ENCODE results near the gene RAD51B.

The RAD51B gene

DNA sequence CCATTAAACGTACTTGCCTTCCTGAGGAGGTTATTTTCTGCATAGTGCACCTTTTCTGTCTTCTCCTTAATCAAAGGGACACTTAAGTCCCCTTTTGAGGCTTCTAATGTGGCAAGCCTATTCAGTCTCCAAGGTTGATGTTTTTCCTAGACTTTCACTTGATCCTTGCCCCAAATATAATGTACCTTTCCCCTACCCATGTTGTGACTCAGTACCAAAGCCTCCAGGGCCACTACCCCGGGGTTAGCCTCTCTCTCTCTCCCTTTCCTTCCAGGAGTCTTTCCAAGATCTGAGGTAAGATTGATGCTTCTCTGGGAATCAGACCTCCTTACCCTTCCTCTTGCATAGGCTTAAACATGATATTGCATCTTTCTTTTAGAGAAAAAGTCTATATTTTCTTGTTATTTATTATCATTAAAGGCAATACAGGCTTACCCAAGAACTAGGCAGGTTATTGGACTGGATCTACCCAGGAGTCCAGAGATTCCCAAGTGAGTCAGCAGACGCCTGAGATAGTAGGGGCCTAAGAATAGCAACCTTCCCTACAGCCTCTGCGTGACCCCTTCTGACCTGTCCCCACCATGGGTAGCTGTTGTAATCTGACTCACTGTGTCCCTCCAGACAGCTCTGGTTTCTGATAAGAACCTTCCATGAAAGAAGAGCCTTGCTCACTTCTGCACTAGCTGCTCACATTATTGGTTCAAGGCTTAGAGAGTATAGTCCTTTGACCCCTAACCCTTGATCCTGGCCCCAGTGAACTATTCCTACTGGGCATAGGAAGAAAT is 800.4 kb downstream of the RAD51B start:
- DNase-seq: no peak

DNA sequence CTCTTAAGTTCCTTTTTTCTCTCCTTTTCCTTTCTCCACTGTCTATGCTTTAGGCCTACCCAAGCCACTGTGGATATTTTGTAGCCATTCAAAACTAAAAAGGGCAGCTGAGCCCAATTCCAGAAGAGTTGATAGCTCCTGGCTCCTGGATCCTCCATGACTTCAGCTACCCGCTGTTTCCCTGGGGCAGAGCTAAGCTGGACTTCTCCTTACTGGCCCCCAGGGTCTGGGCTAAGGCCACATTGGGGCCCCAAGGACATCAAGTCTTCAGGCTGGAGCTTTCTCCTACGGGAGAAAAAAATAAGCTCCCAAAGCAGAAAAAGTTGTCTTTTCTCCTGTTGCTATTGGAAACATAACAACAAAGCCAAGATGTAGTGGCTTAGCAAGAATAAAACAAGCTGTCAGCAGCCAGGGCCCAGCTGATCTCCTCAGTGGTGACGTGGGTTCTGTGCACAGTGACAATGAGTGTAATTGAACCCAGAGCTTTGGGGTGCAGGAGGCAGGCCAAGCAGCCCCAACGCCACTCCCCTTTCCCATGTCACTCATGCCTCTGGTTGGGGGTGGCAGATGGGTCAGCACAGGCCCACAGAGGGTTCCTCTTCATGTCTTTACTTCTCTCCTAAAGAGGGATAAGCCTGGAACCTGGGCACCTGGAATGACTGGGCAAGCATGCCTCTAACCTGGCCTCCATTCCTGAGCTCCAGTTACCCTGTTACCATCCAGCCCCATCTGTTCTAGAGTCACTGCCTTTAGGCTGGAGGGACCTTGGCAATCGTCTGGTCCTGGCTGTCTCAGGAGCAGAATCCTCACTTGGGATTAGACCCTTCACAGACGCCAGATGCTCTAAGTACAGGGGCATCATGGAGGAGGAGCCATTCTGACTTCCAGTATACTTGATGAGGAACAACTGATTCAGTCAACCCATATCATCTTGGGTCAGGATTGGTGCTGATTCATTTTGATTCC is 802.1 kb downstream of the RAD51B start:
- no peak for DNase-seq

DNA sequence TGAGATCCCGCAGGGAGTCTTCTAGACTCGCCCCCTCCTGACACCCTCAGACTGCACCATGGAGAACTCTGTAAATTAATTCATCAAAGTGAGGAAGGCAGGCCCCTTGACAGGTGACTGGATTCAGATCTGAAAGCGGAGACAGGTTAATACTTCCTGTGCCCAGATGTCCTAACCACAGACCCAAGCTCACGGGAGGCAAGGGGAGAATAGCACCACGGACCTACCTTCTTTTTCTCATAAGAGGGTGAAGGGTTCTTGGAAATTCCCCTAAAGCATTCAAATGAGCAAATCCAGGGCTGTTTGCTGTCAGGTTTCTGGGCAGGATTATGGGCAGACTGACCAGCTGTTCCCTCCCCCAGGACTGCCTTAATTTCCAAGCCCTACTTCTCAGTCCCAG is 803.3 kb downstream of the RAD51B start:
- DNase-seq: no peak

- DNase-seq: no peak
These were observed 803.7 kb downstream of the RAD51B start for GRCh38 chr14:68623307-68623706.

GRCh38 chr14:68623826-68624225 is 804.2 kb downstream of the RAD51B start:
- no peak for DNase-seq

DNA sequence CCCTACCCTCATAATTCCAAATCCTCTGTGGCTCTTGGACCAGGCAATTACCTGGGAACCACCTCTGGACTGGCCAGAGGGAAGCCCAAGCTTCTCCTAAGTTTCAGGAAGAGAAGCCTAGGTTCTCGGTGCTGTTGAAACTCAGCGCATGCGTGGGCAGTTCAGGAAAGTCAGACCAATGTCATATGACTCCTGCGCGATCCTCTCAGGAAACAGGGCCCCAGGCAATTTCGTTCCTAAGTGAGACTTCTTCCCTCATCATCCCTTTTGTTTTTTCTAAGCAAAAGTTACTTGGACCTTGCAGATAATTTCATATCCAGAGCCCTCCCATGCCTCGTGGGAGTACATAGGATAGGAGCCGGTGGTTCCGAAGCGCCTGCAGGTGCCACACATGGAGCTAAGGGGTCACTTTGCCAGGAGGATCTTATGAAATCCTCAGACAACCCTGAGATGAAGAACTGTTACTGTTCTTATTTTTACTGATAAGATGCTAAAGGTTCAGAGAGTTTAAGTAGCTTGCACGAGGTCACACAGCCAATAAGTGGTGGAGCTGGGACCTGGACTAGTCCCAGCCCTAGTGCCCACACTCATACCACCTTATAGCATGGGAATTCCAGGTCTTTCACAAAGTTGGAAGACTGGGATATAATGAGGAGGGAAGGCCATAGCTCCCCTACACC is 805.1 kb downstream of the RAD51B start:
- DNase-seq: no peak

DNA sequence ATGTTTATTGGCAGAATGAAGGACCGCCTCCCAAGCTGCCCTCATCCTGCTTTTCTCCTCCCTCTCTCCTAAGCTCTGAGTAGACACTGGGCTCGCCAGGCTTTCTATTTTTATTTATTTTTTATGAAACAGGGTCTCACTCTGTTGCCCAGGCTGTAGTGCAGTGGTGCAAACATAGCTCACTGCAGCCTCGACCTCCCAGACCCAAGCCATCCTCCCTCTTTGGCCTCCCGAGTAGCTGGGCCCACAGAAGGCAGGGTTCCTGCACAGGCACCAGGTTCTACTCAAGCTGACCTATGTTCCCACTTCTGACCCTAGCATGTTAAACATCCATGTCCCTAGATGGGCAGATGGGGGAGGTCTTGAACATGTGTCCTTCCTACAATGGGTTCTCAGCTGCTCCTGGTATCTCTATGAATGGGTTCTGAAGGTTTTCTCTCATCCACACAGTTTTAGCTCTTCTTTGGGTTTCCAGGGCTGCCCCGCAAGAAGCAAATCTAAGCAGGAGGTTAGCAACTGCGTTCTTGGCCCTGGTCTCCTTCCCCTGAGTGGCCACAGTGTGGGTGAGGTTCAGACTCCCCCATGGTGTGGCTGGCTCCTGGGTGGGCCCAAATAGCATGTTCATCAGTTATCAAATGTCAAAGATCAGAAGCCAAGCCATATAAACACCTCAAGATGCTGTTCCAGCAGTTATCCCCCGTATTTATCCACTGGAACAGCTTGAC is 805.9 kb downstream of the RAD51B start:
- no peak for DNase-seq

- no peak for DNase-seq
These were observed 806.8 kb downstream of the RAD51B start for GRCh38 chr14:68626386-68626785.

- DNase-seq: no peak
These were observed 807.7 kb downstream of the RAD51B start for GRCh38 chr14:68627050-68627867.

- DNase-seq: no peak
These were observed 808.5 kb downstream of the RAD51B start for GRCh38 chr14:68627868-68628604.

GRCh38 chr14:68628605-68629310 is 809.2 kb downstream of the RAD51B start:
- DNase-seq: no peak

DNA sequence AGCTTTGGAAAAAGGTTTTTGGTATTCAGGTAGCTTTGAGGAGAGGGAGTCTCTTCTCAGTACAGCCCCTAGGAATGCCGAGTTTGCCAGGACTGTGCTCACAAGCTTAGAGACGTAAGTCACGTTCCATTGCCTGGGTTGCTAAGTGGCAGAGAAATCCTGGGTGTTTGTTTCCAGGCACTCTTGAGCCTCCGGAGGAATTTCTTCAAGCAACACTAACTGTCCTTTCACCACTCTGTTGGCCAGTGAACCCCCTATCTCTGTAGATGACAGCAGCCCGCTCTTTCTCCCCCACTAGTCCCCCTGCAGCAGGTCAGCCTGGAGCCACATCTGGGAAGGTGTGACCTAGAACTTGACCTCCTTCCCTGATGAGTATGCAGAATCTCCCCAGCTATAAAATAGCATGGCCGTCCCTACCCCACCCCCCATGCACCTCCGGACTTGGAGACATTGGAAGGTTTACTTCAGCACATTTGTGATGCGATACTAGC is 810.5 kb downstream of the RAD51B start:
- DNase-seq: no peak

DNA sequence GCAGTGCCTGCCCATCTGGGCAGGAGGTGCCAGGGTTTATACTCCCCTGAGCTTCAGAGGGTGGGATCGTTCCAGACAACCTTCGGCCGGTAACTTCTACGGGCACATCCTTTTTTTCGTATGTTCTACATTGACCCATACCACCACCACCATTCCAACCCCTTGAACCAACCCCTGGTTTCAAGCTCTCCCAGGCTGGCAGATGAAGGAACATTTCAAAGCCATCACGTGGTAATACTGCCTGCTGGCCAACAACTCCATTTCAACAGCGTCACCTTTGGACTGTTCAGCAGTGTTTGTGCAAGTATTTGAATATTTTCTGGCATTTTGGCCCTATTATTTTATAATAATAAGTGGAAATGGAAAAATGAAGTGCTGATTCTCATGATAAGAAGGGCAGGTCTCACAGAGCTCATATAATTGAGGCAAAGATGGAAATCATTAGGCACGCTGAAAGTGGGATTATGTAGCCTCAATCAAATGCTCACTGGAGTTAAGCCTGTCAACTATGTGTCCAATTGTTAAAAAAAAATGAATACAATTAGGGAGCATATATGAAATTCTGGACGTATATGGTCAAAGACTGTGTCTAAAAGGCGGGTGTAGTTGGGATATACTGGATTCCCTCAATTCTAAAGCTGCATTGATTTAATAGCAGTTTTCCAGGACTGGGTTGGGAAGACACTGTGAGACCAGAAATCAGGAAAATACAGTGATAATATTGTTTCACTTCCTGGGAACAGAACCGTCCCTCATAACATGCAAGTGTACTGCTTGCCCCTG is 811.2 kb downstream of the RAD51B start:
- no peak for DNase-seq

- DNase-seq: no peak
These were observed 811.9 kb downstream of the RAD51B start for GRCh38 chr14:68631394-68632053.

DNA sequence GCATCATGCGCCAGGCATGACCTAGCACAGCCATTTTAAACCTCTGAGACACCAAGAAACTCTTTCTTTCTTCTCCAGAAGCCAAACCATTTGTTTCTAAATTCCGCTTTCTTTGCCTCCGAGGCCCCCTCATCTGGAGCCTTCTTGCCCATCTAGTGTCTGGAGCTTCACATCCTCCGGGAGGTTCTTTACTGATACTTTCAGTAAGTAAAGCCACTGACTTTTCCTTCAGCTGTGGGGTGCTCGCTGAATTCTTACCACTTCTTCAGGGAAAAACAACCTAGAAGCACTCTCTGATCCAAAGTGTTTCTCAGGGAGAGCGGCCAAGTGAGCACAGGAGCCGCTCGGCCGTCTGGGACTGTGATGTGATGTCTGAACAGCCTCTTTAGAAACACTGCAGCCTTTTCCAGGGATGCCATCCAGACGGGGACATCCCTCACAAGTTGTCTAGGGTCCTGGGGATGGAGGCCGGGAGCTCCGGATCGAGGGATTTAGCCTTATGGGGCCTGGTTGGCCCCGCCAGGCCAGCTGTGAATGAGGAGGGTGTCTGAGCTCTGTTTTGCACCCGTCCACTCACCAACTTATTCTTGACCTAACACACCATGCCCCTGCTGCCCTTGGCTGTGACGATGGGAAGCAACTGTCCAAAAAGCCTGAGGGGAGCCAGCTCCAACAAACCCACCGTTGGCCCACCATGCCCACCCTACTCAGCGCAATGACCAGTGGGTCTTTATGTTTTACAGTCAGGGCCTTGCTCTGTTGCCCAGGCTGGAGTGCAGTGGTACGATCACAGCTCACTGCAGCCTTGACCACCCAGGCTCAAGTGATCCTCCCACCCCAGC is 812.7 kb downstream of the RAD51B start:
- no peak for DNase-seq

- peak; percentile 18 for DNase-seq
These were observed 813.8 kb downstream of the RAD51B start for GRCh38 chr14:68633131-68633991.

DNA sequence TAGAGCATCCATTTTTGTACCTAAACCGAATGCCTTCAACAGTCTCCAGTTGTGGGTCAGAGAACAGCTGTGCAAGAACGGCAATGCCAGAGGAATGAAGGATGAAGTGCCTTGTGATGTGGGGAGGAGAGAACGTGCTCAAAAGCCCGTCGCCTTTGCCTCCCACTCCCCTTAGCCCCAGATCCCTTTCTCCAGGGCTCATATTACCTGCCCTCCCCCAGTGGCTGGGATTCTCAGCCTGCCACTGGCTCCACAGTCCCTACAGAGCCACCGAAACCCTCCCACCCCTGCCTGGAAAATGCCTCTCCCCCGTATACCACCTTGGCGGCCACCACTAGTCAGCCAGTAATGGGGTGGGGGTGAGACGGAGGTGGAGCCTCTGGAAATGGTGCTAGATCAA is 814.8 kb downstream of the RAD51B start:
- DNase-seq: no peak

All from NCI-H2107 (cell line).